Measurements from ENCODE around the gene AFF3. TPM values are rescaled to one million over a fixed set of nuclear protein-coding genes. Genes with fewer than 3 reads are reported as not detected.
A peak's percentile ranks its signal among the peaks of the same experiment; 100 is the strongest.

The AFF3 gene
- total and polyA plus RNA-seq, 2 of the 8 experiments (the other 6 are each of a cell fraction or from before 2014, with no cell fraction given): 0.27 to 3.0 TPM

DNA sequence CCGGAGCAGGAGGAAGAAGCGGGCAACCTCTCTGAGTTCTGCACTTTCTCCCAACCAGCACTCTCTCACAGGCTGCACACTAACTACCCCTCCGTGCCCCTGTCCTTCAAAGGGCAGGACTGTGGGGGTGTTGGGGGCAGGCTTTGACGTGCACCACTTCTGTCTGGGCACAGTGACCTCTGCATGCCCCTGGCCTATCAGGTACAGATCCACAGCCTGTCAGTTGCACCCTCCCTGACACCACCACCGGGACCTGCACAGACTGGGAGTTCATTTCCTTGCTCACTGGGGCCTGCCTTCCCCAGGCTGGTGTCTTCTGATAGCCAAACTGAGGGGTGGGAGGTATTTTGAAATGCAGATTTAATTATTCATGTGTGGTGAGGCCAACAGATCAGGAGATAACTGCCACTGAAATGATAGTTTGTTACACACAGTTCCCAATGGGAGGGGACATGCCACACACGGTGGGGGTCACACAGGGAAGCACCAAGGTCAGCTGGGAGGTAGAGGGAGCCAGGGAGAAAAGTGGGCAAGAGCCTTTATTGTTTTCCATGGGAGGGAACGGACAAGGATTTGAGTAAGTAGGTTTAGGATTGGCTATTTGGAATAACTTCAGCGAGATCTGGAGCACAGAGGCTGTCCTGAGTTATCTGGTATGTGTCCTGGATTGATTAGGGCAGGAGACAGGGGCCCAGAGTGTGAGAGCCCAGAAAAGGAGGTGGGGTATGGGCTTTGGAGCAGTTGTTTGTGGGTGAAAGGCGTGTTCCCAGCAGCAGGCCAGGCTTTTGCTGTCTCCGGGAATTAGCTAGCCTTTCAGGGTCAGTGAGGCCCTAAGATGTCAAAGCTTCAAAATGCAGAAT lies 251.6 kb downstream of the AFF3 start:
- Histone ChIP-seq H3K4me2 (ENCODE audit: insufficient read depth in 1 of 2, low read depth in 2 of 2, low read length in 2 of 2) (no peak overlapping the region), H3K4ac (replicated peaks; ENCODE audit: insufficient read length, low read depth, low read length) (no peak overlapping the region), H2BK15ac (ENCODE audit: low read length) (no peak overlapping the region), H3K4me3 (ENCODE audit: extremely low read depth in 1 of 4, insufficient read depth in 2 of 4, low read depth in 3 of 4, low read length in 4 of 4) (no peak overlapping the region), H3K9ac (replicated peaks in 1 of 4; ENCODE audit: extremely low read depth in 1 of 4, low read depth in 3 of 4, low read length in 3 of 4) (no peak overlapping the region), H2BK12ac (ENCODE audit: low read depth, low read length) (peak overlapping the region; percentile 22; the same call in 1 of the 2 replicates), H3K27me3 (replicated peaks in 1 of 4; ENCODE audit: control insufficient read depth in 3 of 4, extremely low read depth in 1 of 4, insufficient read depth in 3 of 4, low read length in 3 of 4) (no peaks in the 10 kb centered on the region), H2AK5ac (ENCODE audit: low read depth, low read length) (no peak overlapping the region), H3K36me3 (ENCODE audit: control insufficient read depth in 2 of 4, insufficient read depth in 4 of 4, low read length in 3 of 4) (no peaks in the 10 kb centered on the region), H4K8ac (ENCODE audit: extremely low read depth, insufficient read depth, low read length) (no peak overlapping the region), H4K91ac (replicated peaks; ENCODE audit: insufficient read length, low read length) (no peak overlapping the region), H2BK5ac (ENCODE audit: low read depth, low read length) (no peak overlapping the region), H2BK120ac (replicated peaks; ENCODE audit: low read depth, low read length) (no peak overlapping the region), H4K20me1 (replicated peaks in 1 of 2; ENCODE audit: control insufficient read depth in 1 of 2, insufficient read depth in 2 of 2, low read length in 2 of 2) (no peaks in the 10 kb centered on the region), H3K9me3 (ENCODE audit: insufficient read depth in 2 of 2, low read depth in 1 of 2, low read length in 1 of 2) (no peaks in the 10 kb centered on the region), H3K14ac (ENCODE audit: insufficient read length) (no peak overlapping the region), H3K23me2 (ENCODE audit: low read depth, low read length) (no peaks in the 10 kb centered on the region), H3K23ac (ENCODE audit: insufficient read length) (no peak overlapping the region), H2AFZ (ENCODE audit: low read length) (peak overlapping the region; percentile 23; the same call in 1 of the 2 replicates), H3K56ac (replicated peaks; ENCODE audit: insufficient read length, low read depth, low read length) (no peak overlapping the region), H4K5ac (ENCODE audit: insufficient read length, low read depth, low read length) (no peak overlapping the region), H3K79me1 (ENCODE audit: low read depth, low read length) (no peaks in the 10 kb centered on the region), H2BK20ac (ENCODE audit: low read length) (no peak overlapping the region), H3K27ac (ENCODE audit: low read depth, low read length) (no peak overlapping the region), H3K79me2 (ENCODE audit: control insufficient read depth in 1 of 2, insufficient read depth in 2 of 2, low read length in 2 of 2) (no peaks in the 10 kb centered on the region), H3K4me1 (replicated peaks in 1 of 4; ENCODE audit: control insufficient read depth in 3 of 4, insufficient read depth in 4 of 4, low read length in 3 of 4) (peaks cover 0 to 8% (median 3%) of the 10 kb centered on the region in 4 experiments; a peak in 3 of 7 replicates), H3K18ac (ENCODE audit: extremely low read depth, low read length) (no peak overlapping the region)
- POLR2A ChIA-PET (ENCODE audit: partially characterized antibody): interaction anchor here (0.6 kb wide), 1 partner anchor 430 kb away, joined by 3 read pairs; no protein-coding TSS in a partner anchor
- 75% methylated on average over 10 of the region's 10 CpGs; no CpG with 5 or more reads in 1 of the 2 experiments for WGBS, 2 experiments (ENCODE audit: extremely low coverage in 1 of 2, insufficient coverage in 1 of 2, insufficient read length in 1 of 2, insufficient replicate concordance in 2 of 2, low coverage in 1 of 2, low lambda C conversion rate in 2 of 2, missing lambda C conversion rate in 1 of 2)
- DNase-seq (ENCODE audit: low read depth in 1 of 2, low spot score in 2 of 2): no peak
- CTCF ChIA-PET (ENCODE audit: partially characterized antibody): interaction anchor here (0.8 to 1.5 kb wide), 4 partner anchors 8 to 34 kb away, joined by 3 read pairs; no protein-coding TSS in a partner anchor
- FAIRE-seq: no peak
- no peak for TF ChIP-seq TBP (IDR thresholded peaks at IDR 0.05; ENCODE audit: low read depth, low read length)
- no peak for TF ChIP-seq TAF7 (optimal IDR thresholded peaks at IDR 0.05; ENCODE audit: borderline replicate concordance, low read depth, low read length)
- no peak for TF ChIP-seq NANOG (IDR thresholded peaks at IDR 0.05; ENCODE audit: insufficient read depth, low read depth, low read length, poor library complexity, severe bottlenecking)
- TF ChIP-seq RAD21 (IDR thresholded peaks at IDR 0.05 in 1 of 2, conservative IDR thresholded peaks at IDR 0.05 in 1 of 2; ENCODE audit: low read depth in 2 of 2, low read length in 2 of 2): no peak
- TF ChIP-seq EZH2 (IDR thresholded peaks at IDR 0.05; ENCODE audit: low read depth, low read length, severe bottlenecking): no peak
- TF ChIP-seq CBX8 (IDR thresholded peaks at IDR 0.05; ENCODE audit: borderline replicate concordance, low read depth, low read length): no peak
- no peak for TF ChIP-seq CBX5 (IDR thresholded peaks at IDR 0.05; ENCODE audit: low read depth, low read length)
- TF ChIP-seq CTBP2 (IDR thresholded peaks at IDR 0.05; ENCODE audit: borderline replicate concordance, insufficient read depth, insufficient read length, low read length): no peak
- TF ChIP-seq RFX5 (IDR thresholded peaks at IDR 0.05; ENCODE audit: borderline replicate concordance, low read depth, low read length): no peak
- no peak for TF ChIP-seq POU5F1 (IDR thresholded peaks at IDR 0.05; ENCODE audit: low read depth, low read length)
